Subcutaneous abdominal adipose tissue (tissue), 5 donors: ENCODE measurements around the gene SSX2IP.
A peak's percentile ranks its signal among the peaks of the same experiment; 100 is the strongest.

Source experiments
- H3K27ac ChIP-seq: one replicate; pipeline ENCODE4 v1.7.0; 2013; ENCODE audit warnings: low read depth, mild to moderate bottlenecking, inconsistent platforms, low read length, moderate library complexity
- H3K27me3 ChIP-seq, 5 donors: one replicate each; pipeline ENCODE4 v1.7.0; 2013; ENCODE audit warnings: low read length in 5 of 5, inconsistent platforms in 1 of 5; ENCODE audit not compliant: control insufficient read depth in 5 of 5, insufficient read depth in 4 of 5
- H3K36me3 ChIP-seq, 5 donors: one replicate each; pipeline ENCODE4 v1.7.0; 2013; ENCODE audit warnings: low read length in 5 of 5; ENCODE audit not compliant: control insufficient read depth in 5 of 5, insufficient read depth in 5 of 5
- H3K4me1 ChIP-seq, 5 donors: one replicate each; pipeline ENCODE4 v1.7.0; 2013; ENCODE audit warnings: low read length in 5 of 5, mild to moderate bottlenecking in 3 of 5, moderate library complexity in 1 of 5; ENCODE audit not compliant: control insufficient read depth in 5 of 5, insufficient read depth in 5 of 5
- H3K4me3 ChIP-seq, 5 donors: one replicate each; pipeline ENCODE4 v1.7.0; 2013; ENCODE audit warnings: low read length in 5 of 5, low read depth in 1 of 5
- H3K9ac ChIP-seq, 5 donors: one replicate each; pipeline ENCODE4 v1.7.0; 2013; ENCODE audit warnings: low read length in 5 of 5, mild to moderate bottlenecking in 4 of 5, moderate library complexity in 3 of 5
- H3K9me3 ChIP-seq, 5 donors: one replicate each; pipeline ENCODE4 v1.7.0; 2013; ENCODE audit warnings: low read length in 5 of 5; ENCODE audit not compliant: control insufficient read depth in 5 of 5
- donor health status: healthy.
- donor health status: healthy.
- donor health status: healthy.
- donor health status: healthy.
- donor health status: healthy.

SSX2IP gene

GRCh38 chr1:84693785-84694184 is 3.5 kb upstream of the SSX2IP start:
- H3K4me1 ChIP-seq: peaks cover 3 to 14% (median 13%) of the 10 kb centered on the region in 5 donors
- H3K27me3 ChIP-seq: no peaks in the 10 kb centered on the region
- no peak overlapping the region for H3K4me3 ChIP-seq
- H3K9ac ChIP-seq: no peak overlapping the region
- H3K36me3 ChIP-seq: no peaks in the 10 kb centered on the region
- H3K9me3 ChIP-seq: no peaks in the 10 kb centered on the region
- no peak overlapping the region for H3K27ac ChIP-seq

DNA sequence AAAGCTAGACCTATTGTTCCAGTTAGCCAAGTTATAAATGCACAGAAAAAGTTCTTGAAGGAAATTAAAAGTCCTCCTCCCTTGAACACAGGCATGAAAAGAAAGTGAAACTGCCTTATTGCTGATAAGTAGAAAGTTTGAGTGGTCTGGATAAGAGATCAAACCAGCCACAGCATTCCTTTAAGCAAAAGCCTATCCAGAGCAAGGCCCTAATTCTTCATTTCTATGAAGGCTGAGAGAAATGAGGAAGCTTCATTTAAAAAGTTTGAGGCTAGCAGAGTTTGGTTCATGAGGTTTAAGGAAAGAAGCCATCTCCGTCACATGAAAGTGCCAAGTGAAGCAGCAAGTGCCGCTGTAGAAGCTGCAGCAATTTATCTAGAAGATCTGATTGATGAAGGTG is 2.7 kb upstream of the SSX2IP start:
- Histone ChIP-seq H3K4me3 (no peak overlapping the region), H3K36me3 (no peaks in the 10 kb centered on the region), H3K9ac (no peak overlapping the region), H3K27me3 (no peaks in the 10 kb centered on the region), H3K4me1 (peaks cover 3 to 14% (median 13%) of the 10 kb centered on the region in 5 donors), H3K9me3 (no peaks in the 10 kb centered on the region), H3K27ac (no peak overlapping the region)

DNA sequence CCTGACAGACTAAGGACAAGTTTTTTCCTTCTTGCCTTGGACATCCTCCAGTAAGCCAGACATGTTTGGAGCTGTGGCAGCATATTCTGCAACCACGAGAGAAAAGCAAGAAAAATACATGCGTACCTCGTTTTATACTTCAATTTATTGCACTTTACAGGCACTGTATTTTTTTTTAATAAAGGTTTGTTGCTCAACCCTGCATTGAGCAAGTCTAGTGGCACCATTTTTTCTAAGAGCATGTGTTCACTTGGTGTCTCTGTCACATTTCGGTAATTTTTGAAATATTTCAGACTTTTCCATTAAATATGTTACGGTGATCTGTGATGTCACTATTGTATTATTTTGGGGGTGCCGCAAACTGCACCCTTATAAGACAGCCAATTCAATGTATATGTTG is 2.1 kb upstream of the SSX2IP start:
- Histone ChIP-seq H3K9ac (no peak overlapping the region), H3K36me3 (no peaks in the 10 kb centered on the region), H3K27ac (no peak overlapping the region), H3K27me3 (no peaks in the 10 kb centered on the region), H3K9me3 (no peaks in the 10 kb centered on the region), H3K4me3 (no peak overlapping the region), H3K4me1 (peaks cover 3 to 14% (median 13%) of the 10 kb centered on the region in 5 donors)

- Histone ChIP-seq H3K27ac (peak overlapping the region; percentile 66), H3K27me3 (no peaks in the 10 kb centered on the region), H3K9ac (peak overlapping the region in 4 of 5 donors; percentile 61 to 76 (median 66)), H3K36me3 (no peaks in the 10 kb centered on the region), H3K4me3 (peak overlapping the region; percentile 73 to 85 (median 78)), H3K4me1 (peaks cover 3 to 14% (median 13%) of the 10 kb centered on the region in 5 donors), H3K9me3 (no peaks in the 10 kb centered on the region)
Observed at GRCh38 chr1:84691122-84691783, 992 bp upstream of the SSX2IP start.

DNA sequence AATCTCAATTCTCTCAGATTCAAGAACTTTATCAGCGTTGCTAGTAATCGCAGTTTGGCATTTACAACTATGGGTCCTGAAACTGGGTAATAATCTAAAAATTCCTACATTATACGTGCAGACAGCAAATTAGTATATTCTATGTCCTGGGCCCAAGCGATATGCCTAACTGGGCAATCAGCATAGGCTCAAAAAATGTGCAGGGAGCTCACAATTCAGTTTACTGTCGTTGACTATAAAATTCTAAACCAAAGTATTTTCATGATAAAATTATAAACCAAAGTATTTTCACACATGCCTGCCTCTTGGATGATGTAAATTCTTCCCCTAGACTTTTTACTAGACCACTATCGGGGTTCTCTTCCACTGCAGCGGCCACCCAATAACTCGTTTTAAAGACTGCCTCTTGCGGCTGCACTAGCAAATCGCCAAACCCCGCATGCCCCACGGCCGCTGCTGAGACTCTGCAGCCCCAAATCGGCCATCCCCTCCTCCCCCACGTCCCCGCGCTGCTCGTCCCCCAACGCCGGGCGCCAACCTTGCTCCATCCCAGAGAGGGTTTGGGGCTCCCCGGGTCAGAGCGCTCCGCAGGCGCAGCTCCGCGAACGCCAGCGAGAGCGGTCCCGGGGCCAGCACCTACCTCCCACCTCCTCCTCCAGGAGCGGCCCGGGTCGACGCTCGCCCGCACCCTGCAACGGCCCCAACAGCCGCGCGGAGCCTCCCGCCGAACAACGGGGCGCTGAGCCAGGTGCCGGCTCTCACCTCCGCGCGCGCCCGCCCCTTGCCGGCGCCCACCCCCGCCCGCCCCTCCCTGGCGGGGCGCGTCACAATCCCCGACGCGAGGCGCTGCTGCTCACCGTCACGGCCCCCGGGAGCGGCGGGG is 506 bp downstream of the SSX2IP start:
- peaks cover 3 to 14% (median 13%) of the 10 kb centered on the region in 5 donors for H3K4me1 ChIP-seq
- no peak overlapping the region for H3K27ac ChIP-seq
- peak overlapping the region; percentile 59 to 85 (median 74) for H3K4me3 ChIP-seq
- peak overlapping the region in 3 of 5 donors; percentile 36 to 51 (median 47) for H3K9ac ChIP-seq
- H3K27me3 ChIP-seq: no peaks in the 10 kb centered on the region
- H3K9me3 ChIP-seq: no peaks in the 10 kb centered on the region
- H3K36me3 ChIP-seq: no peaks in the 10 kb centered on the region

GRCh38 chr1:84688463-84689061 is 1.7 kb downstream of the SSX2IP start:
- no peak overlapping the region for H3K9ac ChIP-seq

GRCh38 chr1:84687714-84688462 is 2.4 kb downstream of the SSX2IP start:
- no peak overlapping the region for H3K9ac ChIP-seq
- peaks cover 3 to 14% (median 13%) of the 10 kb centered on the region in 5 donors for H3K4me1 ChIP-seq
- no peaks in the 10 kb centered on the region for H3K27me3 ChIP-seq
- no peak overlapping the region for H3K4me3 ChIP-seq
- H3K9me3 ChIP-seq: no peaks in the 10 kb centered on the region
- no peaks in the 10 kb centered on the region for H3K36me3 ChIP-seq
- no peak overlapping the region for H3K27ac ChIP-seq

More at GRCh38 chr1:84688463-84689061, 1.7 kb downstream of the SSX2IP start:
- H3K4me3 ChIP-seq: no peak overlapping the region
- no peaks in the 10 kb centered on the region for H3K9me3 ChIP-seq
- no peaks in the 10 kb centered on the region for H3K36me3 ChIP-seq
- H3K27ac ChIP-seq: no peak overlapping the region
- peaks cover 3 to 14% (median 13%) of the 10 kb centered on the region in 5 donors for H3K4me1 ChIP-seq
- H3K27me3 ChIP-seq: no peaks in the 10 kb centered on the region

- H3K36me3 ChIP-seq: no peaks in the 10 kb centered on the region
- H3K4me3 ChIP-seq: no peak overlapping the region
- H3K9ac ChIP-seq: no peak overlapping the region
- H3K27me3 ChIP-seq: no peaks in the 10 kb centered on the region
- H3K4me1 ChIP-seq: peaks cover 3 to 14% (median 13%) of the 10 kb centered on the region in 5 donors
- no peak overlapping the region for H3K27ac ChIP-seq
- no peaks in the 10 kb centered on the region for H3K9me3 ChIP-seq
Observed at GRCh38 chr1:84686223-84686622, 4.0 kb downstream of the SSX2IP start.

DNA sequence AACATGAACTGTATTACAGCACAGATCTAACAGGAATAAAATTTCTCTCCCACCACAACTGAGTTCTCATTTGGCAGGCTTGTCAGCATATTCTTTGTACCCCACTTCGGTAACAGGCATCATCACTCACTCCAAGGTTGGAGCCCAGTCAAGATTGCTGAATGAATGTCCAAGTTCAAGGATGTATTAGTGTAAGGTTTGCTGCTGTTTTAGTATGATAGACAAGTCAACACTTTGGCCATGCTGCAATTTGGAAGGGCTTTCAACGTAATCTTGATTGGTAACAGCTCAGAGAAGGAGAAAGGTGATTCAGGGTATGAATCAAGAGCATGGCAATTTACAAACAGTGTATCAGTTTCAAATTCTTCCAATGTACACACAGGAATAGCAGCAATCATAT is 6.8 kb downstream of the SSX2IP start:
- Histone ChIP-seq H3K9me3 (no peaks in the 10 kb centered on the region), H3K4me3 (no peak overlapping the region), H3K9ac (no peak overlapping the region), H3K27me3 (no peaks in the 10 kb centered on the region), H3K27ac (no peak overlapping the region), H3K36me3 (no peaks in the 10 kb centered on the region), H3K4me1 (no peaks in the 10 kb centered on the region)
